Measurements from ENCODE around the gene TBC1D9B. TPM values are rescaled to one million over a fixed set of nuclear protein-coding genes. Genes with fewer than 3 reads are reported as not detected.

TBC1D9B gene
- total and polyA plus RNA-seq, 9 of the 15 experiments (the other 6 are each of a cell fraction or from before 2014, with no cell fraction given) = 2.9 to 59.1 (median 33.5) TPM

DNA sequence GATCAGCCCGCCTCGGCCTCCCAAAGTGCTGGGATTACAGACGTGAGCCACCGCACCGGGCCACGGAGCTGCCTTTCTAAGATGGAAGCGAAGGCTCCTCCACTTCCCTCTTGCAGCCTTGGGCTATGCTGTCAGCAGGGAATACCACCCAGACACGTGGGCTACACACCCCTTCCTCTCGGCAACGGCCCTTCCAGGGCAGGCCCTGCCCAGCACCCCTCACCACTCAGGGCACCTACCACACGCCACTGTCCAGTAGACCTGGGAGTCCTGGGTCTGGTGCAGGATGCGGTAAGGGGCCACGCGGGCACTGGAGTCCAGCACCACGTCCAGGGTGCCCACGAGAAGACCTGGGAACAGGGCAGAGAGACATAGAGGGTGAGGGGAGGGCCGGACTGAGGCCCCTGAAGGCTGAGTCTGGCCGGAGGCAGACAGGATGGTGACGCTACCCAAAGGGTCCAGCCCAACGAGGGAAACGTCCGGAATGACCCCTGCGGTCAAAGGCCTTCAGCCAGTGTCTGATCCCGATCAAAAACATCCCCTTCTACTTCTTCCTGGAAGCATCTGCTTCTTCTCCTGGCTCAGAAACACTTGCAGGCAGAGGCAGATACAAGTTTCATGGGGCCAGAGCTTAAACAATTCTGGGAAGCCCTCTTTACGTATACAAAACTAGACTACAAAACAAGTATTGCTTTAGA lies 3.1 kb downstream of the TBC1D9B start:
- ATAC-seq (no peak), DNase-seq (ENCODE audit: extremely low read depth in 1 of 4, low spot score in 3 of 4) (no peak), FAIRE-seq (no peak)
- no peaks in the 10 kb centered on the region for H4K20me1 ChIP-seq (replicated peaks; ENCODE audit: control insufficient read depth, insufficient read depth, low read length)
- peak overlapping the region in 1 of 2 experiments; percentile 61; a peak in 1 of 4 replicates for H3K9ac ChIP-seq (ENCODE audit: insufficient read depth in 1 of 2, low read depth in 2 of 2, low read length in 2 of 2)
- no peaks in the 10 kb centered on the region for H3K27me3 ChIP-seq (ENCODE audit: control insufficient read depth in 2 of 2, insufficient read depth in 2 of 2, low read length in 2 of 2)
- intact Hi-C loops (cut with micrococcal nuclease) = loop anchor here (5.0 kb wide), 1 partner anchor 97 kb away; the partner anchor contains the start of gene MGAT4B
- peak overlapping the region; percentile 33; the same call in 2 of the 3 replicates for H3K27ac ChIP-seq (ENCODE audit: extremely low read depth, low read depth, low read length)
- H3K4me3 ChIP-seq = no peak overlapping the region
- TF ChIP-seq ATF7 (IDR thresholded peaks at IDR 0.05) = no peak
- peak; percentile 27; the same call in 1 of the 2 replicates for TF ChIP-seq POLR2G (IDR thresholded peaks at IDR 0.05; ENCODE audit: low read depth, low read length)
- BruUV-seq (replicated peaks) = no TSS peak
- POLR2A ChIA-PET = interaction anchor here (0.5 to 1.1 kb wide), 2 partner anchors 12 to 16 kb away, joined by 3 read pairs; no protein-coding TSS in a partner anchor
- H3K9me3 ChIP-seq (replicated peaks; ENCODE audit: control insufficient read depth, insufficient read depth, low read depth, low read length) = no peaks in the 10 kb centered on the region
- peaks cover 59% of the 10 kb centered on the region; the same call in 2 of the 3 replicates for H3K36me3 ChIP-seq (ENCODE audit: control insufficient read depth, insufficient read depth, low read length)
- H3K79me2 ChIP-seq (ENCODE audit: control insufficient read depth, insufficient read depth, low read length) = peaks cover 25% of the 10 kb centered on the region
- H2AFZ ChIP-seq (ENCODE audit: low read depth, low read length) = no peak overlapping the region
- in situ Hi-C loops (cut with MboI) = no loop called here
- WGBS (ENCODE audit: insufficient coverage, low coverage, missing lambda C conversion rate) = 95% methylated on average over 18 of the region's 25 CpGs
- CTCF ChIA-PET (ENCODE audit: low intra/inter-chr PET ratio) = no interaction called here
- peaks cover 5% of the 10 kb centered on the region for H3K9me1 ChIP-seq (ENCODE audit: control insufficient read depth, insufficient read depth, low read length)
- H3K4me1 ChIP-seq (replicated peaks in 1 of 2; ENCODE audit: control insufficient read depth in 2 of 2, insufficient read depth in 2 of 2, low read length in 2 of 2) = peaks cover 6 to 43% of the 10 kb centered on the region in 2 experiments; a peak in 4 of 5 replicates
- H3K4me2 ChIP-seq (ENCODE audit: insufficient read depth, low read length) = no peak overlapping the region

GRCh38 chr5:179902763-179903158 lies 4.9 kb downstream of the TBC1D9B start:
- ChIA-PET POLR2A (interaction anchor here (0.6 to 1.4 kb wide), 4 partner anchors 12 to 67 kb away, joined by 3 to 4 read pairs (median 4); no protein-coding TSS in a partner anchor), CTCF (ENCODE audit: low intra/inter-chr PET ratio) (no interaction called here)
- Histone ChIP-seq H4K20me1 (replicated peaks; ENCODE audit: control insufficient read depth, insufficient read depth, low read length) (no peaks in the 10 kb centered on the region), H2AFZ (ENCODE audit: low read depth, low read length) (no peak overlapping the region), H3K9me3 (replicated peaks; ENCODE audit: control insufficient read depth, insufficient read depth, low read depth, low read length) (no peaks in the 10 kb centered on the region), H3K4me3 (no peak overlapping the region), H3K9me1 (ENCODE audit: control insufficient read depth, insufficient read depth, low read length) (peaks cover 5% of the 10 kb centered on the region), H3K9ac (ENCODE audit: insufficient read depth in 1 of 2, low read depth in 2 of 2, low read length in 2 of 2) (peak overlapping the region in 1 of 2 experiments; percentile 4; a peak in 1 of 4 replicates), H3K27me3 (ENCODE audit: control insufficient read depth in 2 of 2, insufficient read depth in 2 of 2, low read length in 2 of 2) (no peaks in the 10 kb centered on the region), H3K27ac (ENCODE audit: extremely low read depth, low read depth, low read length) (no peak overlapping the region), H3K79me2 (ENCODE audit: control insufficient read depth, insufficient read depth, low read length) (peaks cover 25% of the 10 kb centered on the region), H3K4me2 (ENCODE audit: insufficient read depth, low read length) (no peak overlapping the region), H3K4me1 (replicated peaks in 1 of 2; ENCODE audit: control insufficient read depth in 2 of 2, insufficient read depth in 2 of 2, low read length in 2 of 2) (peaks cover 4 to 31% of the 10 kb centered on the region in 2 experiments; a peak in 4 of 5 replicates), H3K36me3 (ENCODE audit: control insufficient read depth, insufficient read depth, low read length) (peaks cover 77% of the 10 kb centered on the region)
- ATAC-seq = no peak
- intact Hi-C loops (cut with micrococcal nuclease) = no loop called here
- no peak for FAIRE-seq
- DNase-seq (ENCODE audit: extremely low read depth in 1 of 4, low spot score in 3 of 4) = no peak
- no TSS peak for BruUV-seq (replicated peaks)
- in situ Hi-C loops (cut with MboI) = no loop called here
- 87% methylated on average over 7 of the region's 7 CpGs for WGBS (ENCODE audit: insufficient coverage, low coverage, missing lambda C conversion rate)
- TF ChIP-seq E4F1 (CRISPR knock-in tag; IDR thresholded peaks at IDR 0.05; ENCODE audit: borderline replicate concordance) (no peak), U2AF1 (optimal IDR thresholded peaks at IDR 0.05; ENCODE audit: low read depth, low read length) (no peak), HEY1 (CRISPR knock-in tag; IDR thresholded peaks at IDR 0.05; ENCODE audit: borderline replicate concordance) (no peak), NCOA2 (IDR thresholded peaks at IDR 0.05; ENCODE audit: partially characterized antibody in 2 of 2) (no peak), ZNF263 (CRISPR knock-in tag; IDR thresholded peaks at IDR 0.05; ENCODE audit: borderline replicate concordance) (no peak), MCM3 (IDR thresholded peaks at IDR 0.05) (no peak), POLR2A (conservative IDR thresholded peaks at IDR 0.05) (no peak), CXXC5 (CRISPR knock-in tag; IDR thresholded peaks at IDR 0.05) (no peak)
- TF ChIP-seq, protein P1, sequence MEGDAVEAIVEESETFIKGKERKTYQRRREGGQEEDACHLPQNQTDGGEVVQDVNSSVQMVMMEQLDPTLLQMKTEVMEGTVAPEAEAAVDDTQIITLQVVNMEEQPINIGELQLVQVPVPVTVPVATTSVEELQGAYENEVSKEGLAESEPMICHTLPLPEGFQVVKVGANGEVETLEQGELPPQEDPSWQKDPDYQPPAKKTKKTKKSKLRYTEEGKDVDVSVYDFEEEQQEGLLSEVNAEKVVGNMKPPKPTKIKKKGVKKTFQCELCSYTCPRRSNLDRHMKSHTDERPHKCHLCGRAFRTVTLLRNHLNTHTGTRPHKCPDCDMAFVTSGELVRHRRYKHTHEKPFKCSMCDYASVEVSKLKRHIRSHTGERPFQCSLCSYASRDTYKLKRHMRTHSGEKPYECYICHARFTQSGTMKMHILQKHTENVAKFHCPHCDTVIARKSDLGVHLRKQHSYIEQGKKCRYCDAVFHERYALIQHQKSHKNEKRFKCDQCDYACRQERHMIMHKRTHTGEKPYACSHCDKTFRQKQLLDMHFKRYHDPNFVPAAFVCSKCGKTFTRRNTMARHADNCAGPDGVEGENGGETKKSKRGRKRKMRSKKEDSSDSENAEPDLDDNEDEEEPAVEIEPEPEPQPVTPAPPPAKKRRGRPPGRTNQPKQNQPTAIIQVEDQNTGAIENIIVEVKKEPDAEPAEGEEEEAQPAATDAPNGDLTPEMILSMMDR (IDR thresholded peaks at IDR 0.05 in 2 of 3, conservative IDR thresholded peaks at IDR 0.05 in 1 of 3; ENCODE audit: insufficient read depth in 2 of 3, low read depth in 1 of 3, low read length in 3 of 3) = no peak

Data from K562 (cell line).